ENCODE results near the gene NPDC1.
"Not testable (repeated sequence)": the region's sequence is repeated elsewhere in the genome, so short reads cannot be mapped to it uniquely, and the experiment has no call there.

Gene NPDC1

GRCh38 chr9:137011907-137012675 is 33.9 kb downstream of the NPDC1 start:
- DNase-seq (ENCODE audit: low read depth in 2 of 2), result no peak

DNA sequence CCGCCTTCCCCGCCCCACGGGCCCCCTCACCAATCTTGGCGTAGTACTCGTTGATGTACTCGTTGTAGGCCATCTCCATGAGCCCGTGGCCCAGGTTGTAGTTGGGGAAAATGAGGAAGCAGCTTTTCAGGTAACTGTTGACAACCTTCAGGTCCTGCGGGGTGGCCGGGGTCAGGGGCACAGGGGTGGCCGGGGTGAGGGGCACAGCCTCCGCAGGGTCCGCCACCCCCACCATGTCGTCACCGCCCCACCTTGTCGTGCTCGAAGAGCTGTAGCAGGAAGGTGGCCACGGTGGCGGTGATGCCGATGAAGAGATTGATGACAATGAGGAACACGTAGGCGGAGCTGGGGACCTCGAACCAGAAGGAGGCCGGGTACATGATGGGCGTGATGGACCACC is 34.8 kb downstream of the NPDC1 start:
- no peak for DNase-seq (ENCODE audit: low read depth in 2 of 2)

DNA sequence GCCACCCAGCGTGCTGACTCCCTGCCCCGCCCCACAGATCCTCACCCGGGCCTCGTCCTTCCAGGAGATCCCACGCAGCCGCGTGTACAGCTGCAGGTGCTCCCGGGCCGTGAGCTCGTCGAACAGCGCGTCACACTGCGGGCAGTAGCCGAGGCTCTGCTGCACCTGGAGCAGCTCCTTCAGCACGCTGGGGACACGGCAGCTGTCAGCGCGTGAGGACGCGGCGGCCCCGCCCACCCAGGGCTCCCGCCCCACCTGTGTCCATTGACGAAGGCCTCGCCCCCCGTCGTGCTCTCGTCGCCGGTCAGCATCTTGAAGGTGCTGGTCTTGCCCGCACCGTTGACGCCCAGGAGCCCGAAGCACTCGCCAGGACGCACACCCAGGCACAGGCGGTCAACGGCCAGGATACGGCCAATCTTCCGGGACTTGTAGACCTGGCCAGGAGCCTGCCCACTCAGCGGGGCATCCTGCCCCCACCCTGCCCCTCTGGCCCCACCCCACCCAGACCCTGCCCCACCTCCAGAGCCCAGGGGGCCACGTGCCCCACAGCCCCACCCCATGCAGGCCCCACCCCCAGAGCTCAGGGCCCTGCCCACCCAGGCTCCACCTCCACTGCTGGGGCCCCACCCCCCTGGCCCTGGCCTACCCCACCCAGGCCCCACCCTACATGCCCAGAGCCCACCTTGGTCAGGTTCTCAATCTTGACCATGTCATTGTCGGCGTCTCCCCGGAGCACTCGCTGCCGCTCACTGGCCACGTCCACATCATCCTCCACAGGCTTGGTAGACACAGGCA is 35.8 kb downstream of the NPDC1 start:
- no peak for DNase-seq (ENCODE audit: low read depth in 2 of 2)

DNA sequence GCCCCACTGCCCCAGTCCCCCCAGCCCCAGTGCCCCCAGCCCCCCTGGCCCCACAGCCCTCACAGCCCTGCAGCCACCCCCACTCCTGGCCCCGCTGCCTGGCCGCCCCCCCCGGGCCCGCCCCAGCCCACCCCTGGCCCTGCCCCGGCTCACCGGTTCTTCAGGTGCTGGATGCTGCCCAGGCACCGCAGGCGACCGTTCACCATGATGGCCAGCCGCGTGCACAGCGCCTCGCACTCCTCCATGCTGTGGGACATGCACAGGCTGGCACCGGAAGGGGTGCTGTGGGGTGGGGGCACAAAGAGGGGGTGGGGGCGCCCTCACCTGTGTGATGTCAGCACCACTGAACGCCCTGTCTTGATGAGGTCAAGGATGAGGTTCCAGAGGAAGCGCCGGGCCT is 36.8 kb downstream of the NPDC1 start:
- no peak for DNase-seq (ENCODE audit: low read depth in 2 of 2)

GRCh38 chr9:137008312-137008711 is 37.7 kb downstream of the NPDC1 start:
- DNase-seq (ENCODE audit: low read depth in 2 of 2), result no peak

GRCh38 chr9:137007816-137008270 is 38.1 kb downstream of the NPDC1 start:
- no peak for DNase-seq (ENCODE audit: low read depth in 2 of 2)

DNA sequence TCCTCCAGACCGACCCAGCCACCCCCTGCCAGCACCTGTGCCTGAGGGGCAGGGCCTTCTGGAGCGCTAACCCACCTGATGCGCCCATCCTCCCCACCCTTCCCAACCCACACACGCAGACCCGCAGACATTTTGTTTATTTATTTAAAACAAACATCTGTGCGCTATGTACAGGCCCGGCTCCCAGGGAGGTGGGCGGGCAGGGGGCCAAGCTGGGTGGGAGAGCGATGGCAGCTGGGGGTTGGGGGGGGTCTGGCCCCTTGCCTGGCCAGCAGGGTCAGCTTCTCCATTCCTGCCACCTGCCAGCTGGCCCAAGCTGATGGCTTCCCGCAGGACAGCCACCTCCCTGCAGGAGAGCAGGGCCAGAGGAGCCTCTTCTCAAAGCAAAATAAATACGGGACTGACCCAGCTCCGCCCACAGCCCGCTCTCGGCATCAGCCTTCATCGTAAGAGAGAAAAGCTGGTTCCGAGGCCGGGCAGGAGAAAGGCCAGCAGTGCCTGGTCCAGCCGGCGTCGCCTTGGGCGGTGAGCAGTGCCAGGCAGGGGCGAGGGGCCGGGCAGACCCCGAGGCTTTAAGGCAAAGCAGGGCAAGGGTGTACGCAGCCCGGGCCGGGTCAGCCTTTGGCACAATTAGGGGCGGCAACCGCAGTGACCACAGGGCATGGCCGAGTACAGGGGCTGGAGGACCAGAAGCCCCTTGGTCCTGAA is 38.7 kb downstream of the NPDC1 start:
- DNase-seq (ENCODE audit: low read depth in 2 of 2), result no peak

GRCh38 chr9:137006116-137007003 is 39.6 kb downstream of the NPDC1 start:
- no peak for DNase-seq (ENCODE audit: low read depth in 2 of 2)

DNA sequence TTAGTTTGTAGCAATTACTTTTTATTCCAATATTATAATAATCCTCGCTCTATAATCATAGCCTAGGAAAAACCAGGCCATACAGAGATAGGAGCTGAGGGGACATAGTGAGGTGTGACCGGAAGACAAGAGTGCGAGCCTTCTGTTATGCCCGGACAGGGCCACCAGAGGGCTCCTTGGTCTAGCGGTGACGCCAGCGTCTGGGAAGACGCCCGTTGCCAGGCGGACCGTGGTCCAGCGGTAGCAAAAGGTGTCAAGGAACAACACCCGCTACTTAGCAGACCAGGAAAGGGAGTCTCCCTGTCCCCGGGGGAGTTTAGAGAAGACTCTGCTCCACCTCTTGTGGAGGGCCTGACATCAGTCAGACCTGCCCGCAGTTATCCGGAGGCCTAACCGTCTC is 41.7 kb downstream of the NPDC1 start:
- not testable (repeated sequence) for DNase-seq (ENCODE audit: low read depth in 2 of 2)

DNA sequence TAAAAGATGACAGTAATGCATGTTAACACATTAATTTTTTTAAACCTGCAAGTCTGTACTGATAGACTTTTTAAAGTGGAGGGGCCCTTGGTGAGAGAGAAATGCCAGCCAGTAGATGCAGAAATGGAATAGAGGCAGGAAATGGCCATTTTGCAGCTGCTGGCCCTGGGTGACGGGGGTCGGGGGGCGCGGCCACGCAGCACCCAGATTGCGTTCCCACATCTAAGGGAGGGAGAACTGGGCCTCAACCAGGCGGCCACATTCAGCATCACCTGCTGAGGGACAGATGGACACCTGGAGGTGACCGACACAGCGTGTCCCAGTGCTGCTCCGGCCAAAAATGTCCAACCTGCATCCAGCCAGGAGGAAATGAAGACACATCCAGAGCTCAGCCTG is 43.3 kb downstream of the NPDC1 start:
- DNase-seq (ENCODE audit: low read depth in 2 of 2), result no peak

DNA sequence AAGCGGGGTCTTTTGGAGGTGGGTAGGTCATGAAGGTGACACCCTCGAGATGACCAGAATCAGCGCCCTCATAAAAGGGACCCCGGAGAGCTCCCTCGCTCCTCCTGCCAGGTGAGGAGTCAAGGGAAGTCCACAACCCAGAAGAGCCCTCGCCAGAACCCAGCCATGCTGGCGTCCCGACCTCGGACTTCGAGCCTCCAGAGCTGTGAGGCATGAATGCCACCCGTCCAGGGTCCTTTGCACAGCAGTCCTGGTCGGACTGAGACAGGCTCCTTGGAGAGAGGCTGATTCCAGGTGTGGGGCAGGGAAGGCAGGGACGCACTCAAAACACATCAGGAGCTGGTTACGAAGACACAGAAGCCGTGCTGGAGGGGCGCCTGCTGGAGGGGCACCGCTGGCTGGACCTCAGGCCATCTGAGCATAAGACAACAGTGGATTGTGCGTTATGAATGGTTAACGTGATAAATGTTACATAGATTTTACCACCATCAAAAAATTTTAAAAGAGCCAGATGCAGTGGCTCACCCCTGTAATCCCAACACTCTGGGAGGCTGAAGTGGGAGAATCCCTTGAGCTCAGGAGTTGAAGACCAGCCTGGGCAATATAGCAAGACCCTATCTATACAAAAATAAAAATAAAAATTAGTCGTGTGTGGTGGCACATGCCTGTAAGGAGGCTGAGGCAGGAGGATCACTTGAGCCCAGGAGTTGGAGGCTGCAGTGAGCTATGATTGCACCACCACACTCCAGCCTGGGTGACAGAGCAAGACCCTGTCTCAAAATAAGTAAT is 43.9 kb downstream of the NPDC1 start:
- DNase-seq (ENCODE audit: low read depth in 2 of 2), result no peak

DNA sequence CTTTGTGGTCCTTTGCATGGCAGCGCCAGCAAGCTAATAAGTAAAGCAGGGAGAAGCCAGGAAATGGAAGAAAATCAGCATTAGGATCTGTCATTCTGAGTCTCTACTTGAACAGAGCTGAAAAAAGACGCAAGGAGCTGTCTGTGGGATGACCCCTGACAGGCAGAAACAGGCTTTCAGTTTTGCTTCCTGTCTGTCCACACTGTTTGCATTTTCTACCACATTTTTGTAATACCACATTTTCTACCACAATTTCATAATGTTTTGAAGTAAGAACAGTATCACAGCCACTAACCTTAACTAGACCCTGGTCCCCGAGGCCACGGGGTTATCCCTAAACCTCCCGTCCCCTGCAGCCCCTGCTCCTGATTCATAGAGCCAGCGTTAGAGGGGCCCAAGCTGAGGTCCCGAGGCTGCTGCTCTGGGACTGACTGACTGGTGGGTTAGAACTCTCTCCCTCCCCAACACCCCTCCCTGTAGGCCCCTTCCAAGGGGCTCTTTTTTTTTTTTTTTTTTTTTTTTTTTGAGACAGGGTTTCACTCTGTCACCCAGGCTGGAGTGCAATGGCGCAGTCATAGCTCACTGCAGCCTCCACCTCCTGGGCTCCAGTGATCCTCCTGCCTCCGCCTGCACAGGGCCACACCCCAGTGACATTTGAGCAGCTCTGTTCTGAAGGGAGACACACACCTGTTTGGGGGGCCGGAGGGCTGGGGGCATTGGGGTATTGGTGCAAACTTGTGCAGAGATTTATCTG is 45.6 kb downstream of the NPDC1 start:
- DNase-seq (ENCODE audit: low read depth in 2 of 2), result no peak

- no peak for DNase-seq (ENCODE audit: low read depth in 2 of 2)
Observed at GRCh38 chr9:136997830-136998234, 48.1 kb downstream of the NPDC1 start.

DNA sequence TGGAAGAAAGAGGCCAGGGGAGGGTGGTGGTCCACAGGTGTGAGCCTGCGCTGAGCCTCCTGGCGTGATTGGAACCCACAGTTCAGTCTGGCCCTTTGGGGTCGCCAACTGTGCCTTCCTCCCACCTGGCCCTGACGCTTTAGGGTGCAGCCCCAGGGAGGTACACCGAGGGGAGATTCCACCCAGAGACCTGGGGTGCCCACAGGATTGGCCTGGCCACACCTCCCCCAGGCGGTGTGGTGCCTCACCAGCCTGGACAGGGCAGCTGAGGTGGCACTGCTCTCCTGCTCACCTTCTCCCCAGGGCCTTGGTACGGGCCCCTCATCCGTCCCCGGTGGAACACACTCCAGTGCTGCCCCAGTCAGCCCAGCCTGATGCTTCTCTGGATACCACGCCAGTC is 48.6 kb downstream of the NPDC1 start:
- DNase-seq (ENCODE audit: low read depth in 2 of 2), result no peak

DNA sequence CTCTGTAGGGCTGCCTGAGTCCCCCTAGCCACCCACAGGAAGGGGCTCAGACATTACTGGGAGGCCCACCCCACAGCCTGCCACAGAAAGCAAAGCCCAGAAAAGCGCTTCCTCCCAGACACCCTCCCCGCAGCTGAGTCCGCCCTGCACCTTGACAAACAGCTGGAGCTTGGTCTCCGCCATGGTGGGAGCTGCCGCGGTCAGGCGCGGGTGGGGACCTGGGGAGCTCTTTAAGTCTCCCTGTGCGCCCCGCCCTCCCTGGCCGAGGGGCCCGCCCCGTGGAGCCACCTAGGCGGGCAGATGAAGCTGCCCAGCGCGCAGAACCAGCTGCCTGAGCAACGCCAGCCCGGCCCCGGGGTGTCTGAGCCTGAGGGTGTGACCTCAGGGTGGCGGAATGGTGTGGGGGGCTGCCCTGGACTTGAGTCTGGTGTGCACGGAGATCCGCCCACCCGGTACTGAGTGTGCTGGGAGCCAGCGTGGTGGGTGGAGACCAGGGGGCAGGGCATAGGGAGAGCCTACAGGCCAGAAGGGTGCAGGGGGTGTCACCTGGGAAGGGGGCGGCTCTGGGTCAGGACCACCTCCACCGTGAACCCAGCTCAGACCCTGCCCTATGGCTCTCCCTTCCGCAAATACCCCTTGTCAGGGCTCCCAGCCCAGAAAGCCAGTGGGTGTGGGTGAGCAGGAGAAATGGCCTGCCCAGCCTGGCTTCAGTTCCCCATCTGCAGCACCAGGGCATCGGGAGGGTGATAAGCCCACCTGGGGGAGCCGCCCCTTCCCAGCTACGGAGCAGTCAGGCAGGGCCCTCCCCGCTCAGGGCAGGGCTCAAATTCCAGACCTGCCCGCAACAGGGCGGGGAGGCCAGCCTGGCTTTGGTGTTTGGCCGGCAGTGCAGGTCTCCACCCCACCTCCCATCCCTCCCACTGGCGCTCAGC is 49.4 kb downstream of the NPDC1 start, which contains the start of gene CLIC3:
Gene CLIC3, minus strand, starts transcription at position 208 of the 932 bp plus-strand sequence. Its CDS starts 25 bp downstream, at position 183.
- no peak for DNase-seq (ENCODE audit: low read depth in 2 of 2)

DNA sequence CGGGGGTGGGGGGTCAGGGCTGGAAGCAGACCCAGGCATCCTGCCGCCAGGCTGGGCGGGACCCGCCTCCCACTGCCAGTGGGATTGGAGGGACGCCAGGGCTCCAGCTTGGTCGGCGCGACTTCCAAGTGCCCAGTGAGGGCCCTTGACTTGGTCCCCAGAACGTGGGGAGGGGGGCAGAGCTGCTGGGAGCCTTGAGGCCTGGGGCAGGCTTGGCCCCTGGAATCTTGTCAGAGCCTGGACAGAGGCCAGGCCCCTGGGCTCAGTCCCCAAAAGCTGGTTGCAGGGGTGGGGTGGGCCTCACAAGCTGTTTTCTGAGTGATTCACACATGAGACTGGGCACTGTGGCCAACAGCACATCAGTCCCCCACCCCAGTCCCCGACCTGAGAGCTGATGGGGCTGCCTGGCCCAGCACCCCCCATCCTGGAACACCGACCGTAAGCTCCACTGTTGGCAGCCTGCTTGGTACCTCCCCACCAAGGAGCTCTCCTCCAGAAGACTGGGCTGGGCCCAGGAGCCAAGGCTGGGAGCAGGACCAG is 50.1 kb downstream of the NPDC1 start:
- no peak for DNase-seq (ENCODE audit: low read depth in 2 of 2)

GRCh38 chr9:136995362-136995761 is 50.6 kb downstream of the NPDC1 start:
- DNase-seq (ENCODE audit: low read depth in 2 of 2), result no peak

GRCh38 chr9:136994888-136995230 is 51.1 kb downstream of the NPDC1 start:
- DNase-seq (ENCODE audit: low read depth in 2 of 2), result no peak
